H1 (cell line): Measurements from ENCODE around the gene CNIH3. TPM values are rescaled to one million over a fixed set of nuclear protein-coding genes. Genes with fewer than 3 reads are reported as not detected.

Source experiments
- CTCF ChIA-PET: fragments of 300-600 bp; sonication (Branson Sonifier 250); formaldehyde crosslinking; loops from one replicate; lab custom pipeline; 2021; ENCODE audit not compliant: partially characterized antibody; lab: Charles Lee
- POLR2A ChIA-PET: fragments of 300-600 bp; sonication (Branson Sonifier 250); formaldehyde crosslinking; loops from one replicate; lab custom pipeline; 2021; ENCODE audit warnings: inconsistent platforms; ENCODE audit not compliant: partially characterized antibody; lab: Charles Lee
- DNase-seq, 2 experiments: peaks; one replicate each; pipeline versions ENCODE4 v3.0.0 to v3.0.0-alpha.2; 2010 to 2022; ENCODE audit warnings: low spot score in 2 of 2, low read depth in 1 of 2, mixed read lengths in 1 of 2
- FAIRE-seq: peaks from 2 replicates; lab custom pipeline; 2011; peaks lifted over from hg19 to GRCh38; lab: Jason Lieb, UNC
- H2AFZ ChIP-seq: 2 replicates; pipeline ENCODE4 v1.8.1; 2012; ENCODE audit warnings: low read length, inconsistent platforms
- H2AK5ac ChIP-seq: 2 replicates; pipeline ENCODE4 v1.6.1; 2013; ENCODE audit warnings: low read depth, low read length
- H2BK120ac ChIP-seq: replicated peaks from 2 replicates; pipeline ENCODE3; 2013; ENCODE audit warnings: low read depth, low read length, inconsistent platforms
- H2BK12ac ChIP-seq: 2 replicates; pipeline ENCODE4 v1.6.1; 2013; ENCODE audit warnings: low read depth, low read length
- H2BK15ac ChIP-seq: 2 replicates; pipeline ENCODE4 v1.6.1; 2013; ENCODE audit warnings: low read length
- H2BK20ac ChIP-seq: 2 replicates; pipeline ENCODE4 v1.6.1; 2013; ENCODE audit warnings: low read length
- H2BK5ac ChIP-seq: 2 replicates; pipeline ENCODE4 v1.6.1; 2013; ENCODE audit warnings: low read depth, low read length
- H3K14ac ChIP-seq: 2 replicates; pipeline ENCODE4 v1.6.1; 2013; ENCODE audit warnings: inconsistent platforms; ENCODE audit not compliant: insufficient read length
- H3K18ac ChIP-seq: 2 replicates; pipeline ENCODE4 v1.6.1; 2013; ENCODE audit warnings: low read length; ENCODE audit errors: extremely low read depth
- H3K23ac ChIP-seq: 2 replicates; pipeline ENCODE4 v1.6.1; 2013; ENCODE audit warnings: inconsistent platforms; ENCODE audit not compliant: insufficient read length
- H3K23me2 ChIP-seq: 2 replicates; pipeline ENCODE4 v1.6.1; 2013; ENCODE audit warnings: low read depth, low read length
- H3K27ac ChIP-seq: 2 replicates; pipeline ENCODE4 v1.6.1; 2011; ENCODE audit warnings: low read depth, low read length, inconsistent platforms
- H3K27me3 ChIP-seq, 4 experiments: replicated peaks in 1 of 4; 1 replicate in 1 of 4; 2 replicates in 3 of 4; pipeline versions ENCODE4 v1.6.1 to v1.8.1; 2011 to 2013; ENCODE audit warnings: low read length in 3 of 4, mild to moderate bottlenecking in 3 of 4, inconsistent platforms in 2 of 4, mixed read lengths in 2 of 4, moderate library complexity in 1 of 4; ENCODE audit not compliant: control insufficient read depth in 3 of 4, insufficient read depth in 3 of 4; ENCODE audit errors: extremely low read depth in 1 of 4
- H3K36me3 ChIP-seq, 4 experiments: 2 replicates each; pipeline versions ENCODE4 v1.6.1 to v1.8.1; 2011 to 2013; ENCODE audit warnings: mild to moderate bottlenecking in 4 of 4, low read length in 3 of 4, moderate library complexity in 2 of 4, control low read depth in 1 of 4, inconsistent platforms in 1 of 4; ENCODE audit not compliant: insufficient read depth in 4 of 4, control insufficient read depth in 2 of 4
- H3K4ac ChIP-seq: replicated peaks from 2 replicates; pipeline ENCODE3; 2013; ENCODE audit warnings: low read length, low read depth, mixed read lengths, inconsistent platforms; ENCODE audit not compliant: insufficient read length
- H3K4me1 ChIP-seq, 4 experiments: replicated peaks in 1 of 4; 1 replicate in 1 of 4; 2 replicates in 3 of 4; pipeline versions ENCODE4 v1.6.1 to v1.8.1; 2011 to 2013; ENCODE audit warnings: low read length in 3 of 4, inconsistent platforms in 2 of 4, mixed read lengths in 1 of 4; ENCODE audit not compliant: insufficient read depth in 4 of 4, control insufficient read depth in 3 of 4
- H3K4me2 ChIP-seq, 2 experiments: 2 replicates each; pipeline versions ENCODE4 v1.6.1 to v1.8.1; 2011 to 2013; ENCODE audit warnings: low read depth in 2 of 2, low read length in 2 of 2, control low read depth in 1 of 2, inconsistent platforms in 1 of 2, mild to moderate bottlenecking in 1 of 2; ENCODE audit not compliant: insufficient read depth in 1 of 2
- H3K4me3 ChIP-seq, 4 experiments: fragments of 200-600, 300-600 bp in 1 of 4; sonication (generic), shearing (Covaris generic), sonication (Bioruptor Twin) in 1 of 4; 2 replicates each; pipeline versions ENCODE4 v1.5.1 to v1.8.1; 2011 to 2016; ENCODE audit warnings: low read length in 4 of 4, low read depth in 3 of 4, control low read depth in 2 of 4, inconsistent platforms in 2 of 4, mild to moderate bottlenecking in 2 of 4, mixed read lengths in 1 of 4, moderate library complexity in 1 of 4; ENCODE audit not compliant: insufficient read depth in 2 of 4; ENCODE audit errors: extremely low read depth in 1 of 4
- H3K56ac ChIP-seq: replicated peaks from 2 replicates; pipeline ENCODE3; 2013; ENCODE audit warnings: low read depth, mild to moderate bottlenecking, mixed read lengths, low read length, inconsistent platforms; ENCODE audit not compliant: insufficient read length
- H3K79me1 ChIP-seq: 2 replicates; pipeline ENCODE4 v1.6.1; 2013; ENCODE audit warnings: low read depth, low read length, control low read depth
- H3K79me2 ChIP-seq, 2 experiments: 2 replicates each; pipeline versions ENCODE4 v1.6.1 to v1.8.1; 2012 to 2013; ENCODE audit warnings: low read length in 2 of 2, mild to moderate bottlenecking in 2 of 2, inconsistent platforms in 1 of 2; ENCODE audit not compliant: insufficient read depth in 2 of 2, control insufficient read depth in 1 of 2
- H3K9ac ChIP-seq, 4 experiments: replicated peaks in 1 of 4; 1 replicate in 1 of 4; 2 replicates in 3 of 4; pipeline versions ENCODE4 v1.6.1 to v1.8.1; 2011 to 2013; ENCODE audit warnings: low read depth in 3 of 4, low read length in 3 of 4, control low read depth in 2 of 4, mild to moderate bottlenecking in 2 of 4, moderate library complexity in 2 of 4, inconsistent platforms in 1 of 4; ENCODE audit errors: extremely low read depth in 1 of 4
- H3K9me3 ChIP-seq, 2 experiments: 2 replicates each; pipeline versions ENCODE4 v1.6.1 to v1.8.1; 2012 to 2013; ENCODE audit warnings: mild to moderate bottlenecking in 2 of 2, moderate library complexity in 2 of 2, control low read depth in 1 of 2, inconsistent platforms in 1 of 2, low read depth in 1 of 2, low read length in 1 of 2, mixed read lengths in 1 of 2; ENCODE audit not compliant: insufficient read depth in 2 of 2
- H4K20me1 ChIP-seq, 2 experiments: replicated peaks in 1 of 2; 2 replicates each; pipeline versions ENCODE3 to v1.8.1; 2011 to 2013; ENCODE audit warnings: inconsistent platforms in 2 of 2, low read length in 2 of 2, mild to moderate bottlenecking in 1 of 2; ENCODE audit not compliant: insufficient read depth in 2 of 2, control insufficient read depth in 1 of 2
- H4K5ac ChIP-seq: 2 replicates; pipeline ENCODE4 v1.6.1; 2013; ENCODE audit warnings: low read length, low read depth, mixed read lengths, inconsistent platforms; ENCODE audit not compliant: insufficient read length
- H4K8ac ChIP-seq: 2 replicates; pipeline ENCODE4 v1.8.0; 2013; ENCODE audit warnings: mild to moderate bottlenecking, moderate library complexity, low read length, inconsistent platforms; ENCODE audit not compliant: insufficient read depth; ENCODE audit errors: extremely low read depth
- H4K91ac ChIP-seq: replicated peaks from 2 replicates; pipeline ENCODE3; 2013; ENCODE audit warnings: low read length, mixed read lengths, inconsistent platforms; ENCODE audit not compliant: insufficient read length
- SP1 ChIP-seq: IDR thresholded peaks from 2 replicates; pipeline ENCODE4 v1.6.1; 2011; ENCODE audit warnings: low read depth, low read length
- TAF1 ChIP-seq: IDR thresholded peaks from 2 replicates; pipeline ENCODE4 v1.6.1; 2011; ENCODE audit warnings: mild to moderate bottlenecking, low read depth, low read length
- WGBS, 2 experiments: shearing (Covaris generic) in 1 of 2; methylation state at CpG; one replicate each; pipeline versions ENCODE4 v1.1.6 to v1.1.7; 2013 to 2015; ENCODE audit warnings: low lambda C conversion rate in 2 of 2, mixed read lengths in 2 of 2, inconsistent platforms in 1 of 2, low coverage in 1 of 2, missing lambda C conversion rate in 1 of 2; ENCODE audit not compliant: insufficient replicate concordance in 2 of 2, insufficient coverage in 1 of 2, insufficient read length in 1 of 2; ENCODE audit errors: extremely low coverage in 1 of 2, missing lambda C conversion rate in 1 of 2; 5-methylcytosine and 5-hydroxymethylcytosine counted together
- polyA plus RNA-seq, 7 experiments: library from polyadenylated mRNA; depleted of rRNA in 3 of 7; stranded (reverse) in 5 of 7; unstranded in 2 of 7; fragments of >200 nt in 5 of 7; fragments of 200-250 nt in 2 of 7; gene quantifications; 1 replicate in 5 of 7; 2 replicates in 1 of 7; 4 replicates in 1 of 7; pipeline versions ENCODE4 v1.2.1 to v1.2.3, GENCODE V29; 2011 to 2013; ENCODE audit warnings: missing spikeins in 2 of 7, mixed read lengths in 2 of 7
- total RNA-seq: library from RNA; stranded (reverse); fragmentation: NEBNext Ultra II Directional; extraction: Animal tissue kit (Norgen Biotek cat#: 25700); gene quantifications from 2 replicates; pipeline ENCODE4 v1.2.1, GENCODE V29; 2021
- TF ChIP-seq, protein P1 (sequence below): IDR thresholded peaks from 2 replicates; pipeline ENCODE4 v1.6.1; 2012; ENCODE audit warnings: inconsistent platforms
- TF ChIP-seq, protein P2 (sequence below): IDR thresholded peaks from 2 replicates; pipeline ENCODE4 v1.6.1; 2011; ENCODE audit warnings: low read depth, mild to moderate bottlenecking, low read length; ENCODE audit not compliant: insufficient read depth

The CNIH3 gene
- total and polyA plus RNA-seq, 2 of the 8 experiments (the other 6 are each of a cell fraction or from before 2014, with no cell fraction given) = 3.7 to 5.6 TPM

DNA sequence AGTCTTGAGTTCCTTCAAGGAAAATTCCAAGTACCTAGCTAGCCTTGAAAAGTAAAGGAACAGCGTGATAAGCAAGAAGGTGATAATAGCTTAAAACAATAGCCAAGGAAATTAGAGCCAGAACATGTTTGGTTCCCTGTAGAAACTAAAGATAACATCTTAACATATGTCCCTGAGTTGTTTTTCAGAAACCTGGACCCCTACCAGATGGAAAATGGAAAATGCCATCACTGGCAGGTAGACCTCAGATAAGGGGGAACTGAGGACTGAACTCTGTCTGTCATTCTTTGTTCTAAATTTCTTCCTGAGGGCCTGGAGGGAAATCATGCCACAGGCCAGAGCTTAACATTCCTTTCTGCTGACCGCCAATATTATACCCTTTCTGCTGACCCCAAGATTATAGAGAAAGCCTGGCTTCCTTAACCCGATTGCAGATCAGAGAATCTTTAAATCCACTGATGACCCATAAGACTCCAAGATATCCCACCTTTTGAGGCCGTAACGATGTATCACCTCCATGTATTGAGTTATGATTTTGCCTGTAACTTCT, 23.4 kb downstream of the CNIH3 start:
- Histone ChIP-seq H2AK5ac (no peak overlapping the region), H3K14ac (no peak overlapping the region), H3K4me1 (no peaks in the 10 kb centered on the region; a peak in 1 of 7 replicates), H3K27ac (no peak overlapping the region), H3K9ac (no peak overlapping the region), H4K8ac (no peak overlapping the region), H4K91ac (no peak overlapping the region), H3K9me3 (no peaks in the 10 kb centered on the region), H3K79me2 (no peaks in the 10 kb centered on the region), H3K56ac (no peak overlapping the region), H2BK120ac (no peak overlapping the region), H2AFZ (no peak overlapping the region), H4K20me1 (no peaks in the 10 kb centered on the region), H3K36me3 (peaks cover 0 to 2% (median 0%) of the 10 kb centered on the region in 4 experiments; a peak in 1 of 8 replicates), H3K23me2 (no peaks in the 10 kb centered on the region), H2BK12ac (no peak overlapping the region), H2BK15ac (0 out of 2 replicates have a peak overlapping the region, but pooled peaks have one; percentile 61), H3K4me3 (no peak overlapping the region), H3K27me3 (no peaks in the 10 kb centered on the region), H3K23ac (no peak overlapping the region), H4K5ac (no peak overlapping the region), H3K18ac (no peak overlapping the region), H2BK5ac (no peak overlapping the region), H3K4me2 (no peak overlapping the region), H3K4ac (no peak overlapping the region), H3K79me1 (no peaks in the 10 kb centered on the region), H2BK20ac (no peak overlapping the region)
- DNase-seq (no peak), FAIRE-seq (no peak)
- POLR2A ChIA-PET = interaction anchor here (1.0 kb wide), 1 partner anchor 64 kb away, joined by 3 read pairs; no protein-coding TSS in a partner anchor
- TF ChIP-seq, protein P1, sequence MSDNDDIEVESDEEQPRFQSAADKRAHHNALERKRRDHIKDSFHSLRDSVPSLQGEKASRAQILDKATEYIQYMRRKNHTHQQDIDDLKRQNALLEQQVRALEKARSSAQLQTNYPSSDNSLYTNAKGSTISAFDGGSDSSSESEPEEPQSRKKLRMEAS = no peak
- no peak for TF ChIP-seq TAF1
- no peak for TF ChIP-seq SP1
- TF ChIP-seq, protein P2, sequence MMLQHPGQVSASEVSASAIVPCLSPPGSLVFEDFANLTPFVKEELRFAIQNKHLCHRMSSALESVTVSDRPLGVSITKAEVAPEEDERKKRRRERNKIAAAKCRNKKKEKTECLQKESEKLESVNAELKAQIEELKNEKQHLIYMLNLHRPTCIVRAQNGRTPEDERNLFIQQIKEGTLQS = no peak
- CTCF ChIA-PET = interaction anchor here (0.7 to 12.3 kb wide), 12 partner anchors 6 to 284 kb away, joined by 3 to 144 read pairs (median 10); no protein-coding TSS in a partner anchor
- 91% methylated on average over 5 of the region's 5 CpGs; no CpG with 5 or more reads in 1 of the 2 experiments for WGBS, 2 experiments
